GM21381 (cell line): ENCODE measurements around the gene PPA1.
"Not testable (repeated sequence)": the region's sequence is repeated elsewhere in the genome, so short reads cannot be mapped to it uniquely, and the experiment has no call there.

Experiments used
- ATAC-seq: cut with Tn5 transposase; IDR thresholded peaks from one replicate; pipeline ENCODE4 v1.9.1; 2021; ENCODE audit warnings: mild to moderate bottlenecking, moderate library complexity; ENCODE audit not compliant: unreplicated experiment

PPA1 gene

GRCh38 chr10:70233109-70233938 is at the start of gene PPA1:
Gene PPA1, minus strand, starts transcription at chr10:70233429. Its CDS starts 102 bp downstream, at chr10:70233327.
- peak; percentile 90 for ATAC-seq

- ATAC-seq = no peak
Observed at GRCh38 chr10:70281609-70282008, 48.4 kb upstream of the PPA1 start.

GRCh38 chr10:70280099-70280498 is 46.9 kb upstream of the PPA1 start:
- ATAC-seq = no peak

- no peak for ATAC-seq
Observed at GRCh38 chr10:70277396-70278030, 44.3 kb upstream of the PPA1 start.

- no peak for ATAC-seq
Observed at GRCh38 chr10:70274643-70275042, 41.4 kb upstream of the PPA1 start.

GRCh38 chr10:70272925-70273316 is 39.7 kb upstream of the PPA1 start:
- no peak for ATAC-seq

GRCh38 chr10:70271996-70272924 is 39.0 kb upstream of the PPA1 start:
- ATAC-seq = no peak

GRCh38 chr10:70270952-70271351 is 37.7 kb upstream of the PPA1 start:
- ATAC-seq = no peak

- ATAC-seq = no peak
Observed at GRCh38 chr10:70269741-70270140, 36.5 kb upstream of the PPA1 start.

GRCh38 chr10:70268376-70268775 is 35.1 kb upstream of the PPA1 start:
- no peak for ATAC-seq

GRCh38 chr10:70267161-70267933 is 34.1 kb upstream of the PPA1 start:
- ATAC-seq = no peak

- no peak for ATAC-seq
Observed at GRCh38 chr10:70266701-70267100, 33.5 kb upstream of the PPA1 start.

GRCh38 chr10:70266056-70266455 is 32.8 kb upstream of the PPA1 start:
- no peak for ATAC-seq

- no peak for ATAC-seq
Observed at GRCh38 chr10:70265032-70265689, 31.9 kb upstream of the PPA1 start.

- ATAC-seq = no peak
Observed at GRCh38 chr10:70260734-70261133, 27.5 kb upstream of the PPA1 start.

GRCh38 chr10:70260259-70260658 is 27.0 kb upstream of the PPA1 start:
- ATAC-seq = no peak

GRCh38 chr10:70258216-70258615 is 25.0 kb upstream of the PPA1 start:
- ATAC-seq = no peak

GRCh38 chr10:70257816-70258215 is 24.6 kb upstream of the PPA1 start:
- ATAC-seq = not testable (repeated sequence)

- ATAC-seq = no peak
Observed at GRCh38 chr10:70256463-70256862, 23.2 kb upstream of the PPA1 start.
